Kidney tubule cell (primary cell): ENCODE data around the gene EXOSC3.
A peak's percentile ranks its signal among the peaks of the same experiment; 100 is the strongest.

Experiments used
- DNase-seq: peaks from one replicate; pipeline ENCODE4 v3.0.0-alpha.2; 2018; ENCODE audit warnings: low spot score

Gene EXOSC3

DNA sequence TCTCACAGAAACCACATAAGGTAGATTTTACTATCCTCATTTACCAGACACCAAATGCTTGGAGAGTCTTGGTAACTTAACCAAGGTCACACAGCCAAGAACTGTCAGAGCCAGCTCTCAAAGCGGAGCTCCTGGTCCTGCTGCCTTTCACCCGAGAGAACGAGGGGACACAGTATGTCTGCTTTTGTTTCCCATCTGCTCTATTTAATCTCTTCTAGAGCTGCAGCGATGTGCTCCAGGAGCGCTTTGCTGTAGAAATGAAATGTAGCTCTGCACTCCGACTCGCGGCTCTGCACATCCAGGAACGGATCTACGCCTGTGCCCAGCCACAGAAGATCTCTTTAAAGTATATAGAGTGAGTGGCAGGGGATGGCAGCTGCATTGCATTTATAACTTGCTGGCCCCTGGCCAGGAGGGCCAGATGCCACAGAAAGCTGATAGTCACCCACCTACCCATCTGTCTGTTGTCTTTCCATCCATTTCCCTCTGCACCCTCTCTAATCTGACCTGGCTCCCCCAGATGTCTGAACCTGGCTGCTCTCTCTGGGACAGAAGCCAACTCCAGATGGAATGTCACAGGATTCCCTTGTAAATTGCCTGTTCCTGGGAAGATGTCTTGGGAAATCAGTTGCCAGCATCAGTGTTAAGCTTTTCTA lies 52.6 kb downstream of the EXOSC3 start:
- DNase-seq: no peak

DNA sequence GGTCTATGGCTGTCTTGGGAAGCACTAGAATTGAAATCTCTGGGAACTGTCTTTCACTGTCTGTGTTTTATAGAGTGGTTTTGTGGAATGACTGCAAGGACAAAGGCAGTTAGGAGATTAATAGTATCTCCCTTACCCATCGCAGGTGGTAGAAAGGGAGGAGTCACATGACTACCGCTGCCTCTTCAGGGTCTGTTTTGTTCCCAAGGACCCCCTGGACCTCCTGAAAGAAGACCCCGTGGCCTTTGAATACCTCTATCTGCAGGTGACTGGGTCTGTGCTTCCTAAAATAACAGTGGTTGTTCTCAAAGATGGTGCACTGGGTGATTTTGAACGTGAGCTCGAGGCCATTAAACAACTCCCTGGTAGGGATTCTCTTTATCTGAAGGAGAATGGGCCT lies 54.0 kb downstream of the EXOSC3 start:
- DNase-seq: no peak

DNA sequence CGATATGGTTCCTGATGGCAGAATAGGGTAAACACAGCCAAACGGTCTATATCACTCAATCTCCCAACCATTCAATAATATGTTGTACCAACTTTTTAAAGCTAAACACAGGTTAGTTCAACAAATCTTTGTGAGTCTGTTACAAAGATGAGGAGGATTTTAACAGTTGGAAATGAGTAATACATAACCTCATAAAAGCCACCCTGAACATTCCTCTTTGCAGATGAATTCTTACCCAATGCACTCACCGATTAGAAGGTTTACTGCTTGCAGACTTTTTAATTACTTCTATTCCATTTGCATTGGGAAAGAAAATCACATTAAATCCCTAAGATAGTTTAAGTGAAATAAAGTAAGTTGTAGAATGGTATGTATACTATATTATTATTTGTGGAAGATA lies 54.6 kb downstream of the EXOSC3 start:
- DNase-seq: peak; percentile 26
